SHP77 treated with DMSO at 0.1 percent for 48 hours (cell line): ENCODE results near the gene KCNJ5.

Experiments used
- DNase-seq: peaks from one replicate; lab custom pipeline; 2025; lab: John Stamatoyannopoulos, UW

Gene KCNJ5

DNA sequence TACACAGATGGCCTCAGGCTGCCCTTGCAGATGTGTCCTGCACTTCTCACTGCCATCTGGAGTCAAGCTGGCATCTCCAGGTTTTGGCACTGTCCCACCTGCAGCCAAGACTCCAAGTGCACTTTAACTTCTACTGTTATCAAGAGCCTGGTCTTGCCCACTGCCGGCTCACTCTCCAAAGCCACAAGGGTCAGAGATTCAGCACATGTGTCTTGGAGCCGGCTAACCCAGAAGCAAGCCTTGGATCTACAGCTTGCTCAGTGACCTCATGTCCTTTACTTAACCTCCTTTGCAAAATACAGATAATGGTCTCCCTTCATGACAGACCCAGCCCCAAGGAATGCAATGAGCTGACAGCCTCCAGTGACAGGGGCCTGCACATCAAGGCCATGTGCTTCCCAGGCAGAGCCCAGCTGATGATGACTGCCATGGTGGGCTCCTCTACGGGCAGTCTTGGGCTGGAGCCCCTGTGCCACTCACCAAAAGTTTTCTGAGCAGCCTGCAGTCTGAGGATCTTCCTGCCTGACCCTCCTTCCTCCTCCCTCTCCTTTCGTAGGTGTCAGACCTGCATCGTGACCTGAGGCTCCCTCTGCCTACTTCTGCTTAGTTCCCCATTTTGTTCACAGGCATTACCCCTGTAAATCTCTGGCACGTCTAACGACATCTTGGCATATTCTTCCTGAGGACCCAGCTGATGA is 42.5 kb downstream of the KCNJ5 start:
- DNase-seq: no peak

- no peak for DNase-seq
Observed at GRCh38 chr11:128934351-128934750, 43.2 kb downstream of the KCNJ5 start.

DNA sequence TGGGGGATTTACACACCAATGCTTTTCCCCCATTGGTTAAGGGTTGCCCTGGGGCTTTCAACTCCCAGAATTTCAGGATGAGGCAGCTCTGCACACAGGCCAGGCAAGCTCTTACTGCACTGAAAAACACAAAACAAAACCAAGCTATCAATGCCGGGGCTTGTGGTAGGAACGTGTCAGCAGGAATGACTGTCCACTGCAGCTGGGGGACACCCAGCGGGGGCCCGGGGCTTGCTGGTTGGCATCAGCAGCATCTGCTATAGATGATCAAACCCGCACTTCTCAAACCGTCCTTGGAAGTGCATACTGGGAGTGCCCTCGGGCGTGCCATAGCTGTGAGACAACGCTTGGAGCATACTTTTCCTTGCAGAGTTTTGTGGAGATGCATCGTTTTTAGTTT is 43.8 kb downstream of the KCNJ5 start:
- DNase-seq: no peak

- no peak for DNase-seq
Observed at GRCh38 chr11:128936606-128937251, 45.6 kb downstream of the KCNJ5 start.

- no peak for DNase-seq
Observed at GRCh38 chr11:128937480-128937879, 46.3 kb downstream of the KCNJ5 start.

DNA sequence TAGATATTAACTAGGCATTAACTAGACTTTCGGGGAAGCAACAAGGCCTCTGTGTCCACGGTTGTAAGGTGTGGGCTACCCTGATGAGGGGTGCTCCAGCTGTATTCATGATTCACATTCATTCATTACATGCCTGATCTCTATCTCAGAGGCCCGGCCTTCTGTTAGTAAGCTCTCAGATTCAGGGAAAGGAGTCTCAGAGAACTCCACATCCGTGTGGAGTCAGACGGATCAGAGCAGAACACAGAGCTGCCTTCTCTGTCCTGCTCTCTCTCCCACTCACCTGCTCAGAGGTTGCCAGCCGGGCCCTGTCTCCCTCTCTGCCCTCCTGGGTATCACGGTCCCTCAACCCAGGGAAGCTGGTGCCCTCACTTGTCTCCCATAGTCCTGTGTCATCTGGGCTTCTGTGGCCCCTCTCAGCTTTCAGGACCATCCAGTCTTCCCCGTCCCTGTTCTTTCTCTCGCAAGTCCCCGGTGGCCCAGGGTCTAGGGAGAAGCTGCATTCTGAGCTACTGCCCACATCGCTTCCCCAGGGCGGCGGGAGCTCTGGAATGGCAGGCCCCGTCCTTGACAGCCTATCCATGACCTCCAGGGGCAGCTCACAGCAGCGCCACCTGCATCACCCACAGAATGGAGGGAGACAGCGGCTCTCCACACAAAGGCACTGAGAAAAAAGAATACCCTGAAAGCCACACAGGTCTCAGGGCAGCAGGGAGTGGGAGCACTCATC is 47.2 kb downstream of the KCNJ5 start:
- no peak for DNase-seq

GRCh38 chr11:128939591-128939990 is 48.4 kb downstream of the KCNJ5 start:
- no peak for DNase-seq

GRCh38 chr11:128940156-128940555 is 49.0 kb downstream of the KCNJ5 start:
- no peak for DNase-seq

GRCh38 chr11:128940603-128941002 is 49.4 kb downstream of the KCNJ5 start:
- no peak for DNase-seq

GRCh38 chr11:128941110-128941509 is 50.0 kb downstream of the KCNJ5 start:
- DNase-seq: no peak

DNA sequence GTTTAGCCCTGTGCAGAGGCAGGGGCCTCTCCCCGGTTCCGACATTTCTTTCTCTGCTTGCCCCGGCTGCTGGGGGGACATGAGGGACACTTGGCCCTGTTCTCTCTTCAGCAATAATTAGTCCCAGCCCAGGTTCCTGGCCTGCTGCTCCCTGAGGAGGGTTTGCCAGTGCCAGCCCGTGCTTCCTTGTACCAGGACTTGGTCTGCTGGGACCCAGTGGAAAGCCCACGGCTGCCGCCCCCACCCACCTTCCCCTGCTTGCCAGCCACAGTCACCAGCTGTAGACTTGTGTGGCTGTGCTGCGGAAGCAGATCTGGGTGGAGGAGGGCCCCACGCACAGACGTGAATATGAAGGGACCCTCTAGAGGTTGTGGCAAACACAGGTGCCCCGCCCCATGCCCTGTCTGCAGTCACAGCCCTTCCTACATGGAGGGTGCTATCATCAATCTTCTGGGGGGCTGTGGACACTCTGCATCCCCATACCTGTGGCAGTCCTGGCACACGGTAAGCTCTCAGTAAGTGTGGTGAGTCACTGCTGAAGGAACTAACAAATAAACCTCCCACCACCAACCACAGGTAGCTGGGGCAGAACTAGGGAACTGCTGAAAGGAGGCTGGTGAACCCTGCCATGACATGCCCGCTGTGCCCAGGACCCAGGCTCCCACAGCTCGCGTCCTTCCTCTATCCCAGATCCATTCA is 50.6 kb downstream of the KCNJ5 start:
- no peak for DNase-seq

- no peak for DNase-seq
Observed at GRCh38 chr11:128942272-128942612, 51.1 kb downstream of the KCNJ5 start.

GRCh38 chr11:128942817-128943427 is 51.8 kb downstream of the KCNJ5 start, which contains the start of gene TP53AIP1:
Gene TP53AIP1, minus strand, starts transcription at chr11:128942871. Its CDS starts 5,053 bp downstream, at chr11:128937818.
- no peak for DNase-seq

DNA sequence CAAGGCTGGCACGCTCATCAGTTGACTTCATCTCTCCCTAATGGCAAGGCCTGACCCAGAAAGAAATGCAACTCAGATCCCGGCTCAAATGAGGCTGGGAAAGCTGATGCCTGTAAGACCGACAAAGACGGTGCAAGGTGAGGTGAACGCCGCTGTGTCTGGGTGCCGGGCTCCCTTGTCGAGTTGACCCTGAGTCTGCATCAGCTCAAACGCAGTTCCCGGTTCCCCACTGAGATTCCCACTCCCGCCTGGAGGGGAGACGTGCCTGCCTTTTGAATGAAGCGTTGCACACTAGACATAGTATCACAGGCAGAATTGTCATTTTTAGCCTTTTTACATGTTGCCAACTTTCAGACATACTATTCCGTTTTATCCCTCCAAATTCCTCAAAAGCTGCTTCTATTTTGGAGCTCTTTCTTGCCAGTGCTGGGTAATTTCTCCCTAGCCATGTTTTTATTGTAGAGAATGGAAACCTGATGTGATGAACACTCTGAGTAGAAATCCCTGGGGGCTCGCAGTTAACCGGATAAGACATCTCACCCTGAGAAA is 52.3 kb downstream of the KCNJ5 start:
- no peak for DNase-seq

DNA sequence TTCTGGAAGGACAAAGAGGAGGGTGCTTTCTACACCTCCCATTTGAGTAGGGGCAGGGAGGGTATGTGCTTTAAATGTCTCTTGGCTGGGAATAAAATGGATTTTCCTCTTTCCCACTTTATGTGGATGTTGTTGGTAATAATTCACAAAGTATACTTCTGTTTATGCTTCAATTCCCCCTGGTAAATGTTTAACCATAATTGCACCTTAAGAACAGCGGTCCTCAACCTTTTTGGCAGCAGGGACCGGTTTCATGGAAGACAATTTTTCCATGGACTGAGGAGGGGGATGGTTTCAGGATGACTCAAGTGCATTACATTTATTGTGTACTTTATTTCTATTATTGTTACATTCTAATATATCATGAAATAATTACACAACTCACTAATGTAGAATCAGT is 55.5 kb downstream of the KCNJ5 start:
- no peak for DNase-seq

GRCh38 chr11:128947773-128948172 is 56.6 kb downstream of the KCNJ5 start:
- DNase-seq: no peak

DNA sequence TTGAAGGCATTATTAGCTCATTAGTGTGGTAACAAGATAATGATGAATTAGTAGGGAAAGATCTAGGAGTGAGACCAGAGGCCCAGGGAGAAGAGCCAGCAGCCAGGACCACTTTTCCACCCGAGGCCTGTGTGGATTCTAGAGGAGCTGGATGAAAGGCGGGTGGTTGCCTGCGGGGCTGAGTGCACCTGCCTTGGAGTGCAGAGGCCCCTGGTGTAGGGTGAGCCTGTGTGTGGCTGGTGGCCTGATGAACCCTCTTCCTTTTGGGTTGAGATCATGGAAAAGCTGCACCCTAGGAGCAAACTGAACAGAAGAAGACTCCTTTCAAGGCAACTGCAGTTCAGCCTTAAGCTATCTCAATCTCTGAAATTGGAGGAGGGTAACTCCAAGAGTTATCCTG is 57.4 kb downstream of the KCNJ5 start:
- DNase-seq: no peak

DNA sequence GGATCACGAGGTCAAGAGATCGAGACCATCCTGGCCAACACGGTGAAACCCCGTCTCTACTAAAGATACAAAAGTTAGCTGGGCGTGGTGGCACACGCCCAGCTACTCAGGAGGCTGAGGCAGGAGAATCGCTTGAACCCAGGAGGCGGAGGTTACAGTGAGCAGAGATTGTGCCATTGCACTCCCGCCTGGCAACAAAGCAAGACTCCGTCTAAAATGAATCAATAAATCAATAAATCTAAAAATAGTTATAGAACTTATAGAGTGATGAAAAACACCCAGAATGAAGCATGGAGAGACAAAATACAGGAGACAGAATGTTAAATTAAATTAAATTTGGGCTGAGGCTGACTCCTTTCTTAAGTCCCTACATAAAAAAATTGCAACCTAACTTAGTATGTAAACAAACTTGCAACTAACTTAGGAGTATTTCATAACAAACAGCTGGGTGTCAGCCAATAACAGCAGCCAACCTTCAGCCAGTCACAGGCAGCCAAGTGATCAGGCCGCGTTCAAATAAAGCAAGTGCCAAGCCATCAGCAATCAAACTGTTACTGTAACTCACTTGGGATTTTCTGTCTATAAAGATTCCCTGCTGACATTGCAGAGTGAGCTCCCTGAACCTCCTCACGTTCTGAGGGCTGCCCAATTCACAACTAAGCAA is 58.8 kb downstream of the KCNJ5 start:
- DNase-seq: no peak

DNA sequence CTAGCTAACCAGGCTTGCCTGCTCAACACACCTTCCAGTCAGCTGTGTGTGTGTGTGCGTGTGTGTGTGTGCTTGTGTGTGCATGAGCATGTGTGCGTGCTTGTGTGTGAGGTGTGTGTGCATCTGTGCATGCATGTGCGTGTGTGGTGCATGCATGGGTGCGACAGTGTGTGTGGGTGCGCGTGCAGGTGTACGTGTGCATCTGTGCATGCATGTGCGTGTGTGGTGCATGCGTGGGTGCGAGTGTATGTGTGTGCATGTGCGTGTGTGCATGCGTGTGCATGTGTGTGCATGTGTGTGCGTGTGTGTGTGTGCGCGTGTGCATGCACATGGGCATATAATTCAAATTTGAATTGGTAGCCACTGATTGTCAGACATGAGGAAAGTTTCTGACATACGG is 62.0 kb downstream of the KCNJ5 start:
- DNase-seq: no peak

DNA sequence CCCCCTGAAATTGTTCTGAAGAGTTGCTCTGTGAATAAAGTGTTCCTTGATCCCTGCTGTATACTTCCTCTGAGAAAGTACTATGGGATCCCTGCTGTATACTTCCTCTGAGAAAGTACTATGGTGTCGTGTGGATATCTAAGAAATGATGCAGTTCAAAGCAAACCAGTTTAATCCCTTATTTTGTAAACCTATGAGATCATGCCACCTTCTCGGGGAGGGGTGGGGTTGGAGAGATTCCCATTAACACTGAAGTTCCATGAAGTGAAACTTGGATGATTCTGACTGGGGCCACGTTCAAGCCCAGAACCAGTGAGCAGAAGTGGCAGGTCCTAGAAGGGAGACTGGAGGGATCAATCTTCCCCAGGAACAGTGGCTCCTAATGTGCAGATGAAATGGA is 64.5 kb downstream of the KCNJ5 start:
- DNase-seq: no peak
